Stimulated activated CD4-positive, alpha-beta T cell treated with anti-CD3 and anti-CD28 coated beads, Interleukin-1b, Interleukin-23, amount 100 ng/mL, for 24 hours (primary cell): ENCODE measurements around the gene HAPLN1.

Experiments used
- DNase-seq, 4 experiments: peaks; one replicate each; pipeline ENCODE4 v3.0.0-alpha.2; 2020; ENCODE audit warnings: low read depth in 4 of 4, low spot score in 1 of 4

Gene HAPLN1

GRCh38 chr5:83644301-83644700 lies 76.4 kb downstream of the HAPLN1 start:
- DNase-seq: no peak

GRCh38 chr5:83641946-83642345 lies 78.7 kb downstream of the HAPLN1 start:
- DNase-seq: no peak

GRCh38 chr5:83639911-83640310 lies 80.7 kb downstream of the HAPLN1 start:
- no peak for DNase-seq

GRCh38 chr5:83636156-83636555 lies 84.5 kb downstream of the HAPLN1 start:
- no peak for DNase-seq

- no peak for DNase-seq
These were observed 87.4 kb downstream of the HAPLN1 start for GRCh38 chr5:83633285-83633684.

- DNase-seq: no peak
These were observed 87.8 kb downstream of the HAPLN1 start for GRCh38 chr5:83632874-83633273.

GRCh38 chr5:83628360-83628759 lies 92.3 kb downstream of the HAPLN1 start:
- no peak for DNase-seq

GRCh38 chr5:83614841-83615240 lies 105.8 kb downstream of the HAPLN1 start:
- DNase-seq: no peak

GRCh38 chr5:83608122-83608521 lies 112.5 kb downstream of the HAPLN1 start:
- no peak for DNase-seq

- DNase-seq: no peak
These were observed 125.4 kb downstream of the HAPLN1 start for GRCh38 chr5:83595217-83595616.

GRCh38 chr5:83590966-83591365 lies 129.7 kb downstream of the HAPLN1 start:
- no peak for DNase-seq

GRCh38 chr5:83589786-83590185 lies 130.9 kb downstream of the HAPLN1 start:
- no peak for DNase-seq
